Hepatocyte (in vitro differentiated cells): ENCODE data around the gene SLC6A3. TPM values are rescaled to one million over a fixed set of nuclear protein-coding genes. Genes with fewer than 3 reads are reported as not detected.

Source experiments
- DNase-seq: peaks from one replicate; pipeline ENCODE4 v3.0.0-alpha.2; 2016; ENCODE audit warnings: low spot score
- H2AFZ ChIP-seq: fragments of 200-600 bp; sonication (generic); 2 replicates; pipeline ENCODE4 v1.6.0; 2016; ENCODE audit warnings: antibody characterized with exemption, mild to moderate bottlenecking
- H3K27ac ChIP-seq: fragments of 200-600 bp; sonication (generic); 2 replicates; pipeline ENCODE4 v1.5.1; 2016; ENCODE audit warnings: mild to moderate bottlenecking
- H3K27me3 ChIP-seq: fragments of 200-600 bp; sonication (generic); 2 replicates; pipeline ENCODE4 v1.6.1; 2016
- H3K36me3 ChIP-seq: fragments of 200-600 bp; sonication (generic); replicated peaks from 2 replicates; pipeline ENCODE4 v1.5.1; 2016; ENCODE audit warnings: low read depth; ENCODE audit not compliant: insufficient read depth
- H3K4me1 ChIP-seq: fragments of 200-600 bp; sonication (generic); 2 replicates; pipeline ENCODE4 v1.5.1; 2016; ENCODE audit warnings: mild to moderate bottlenecking, moderate library complexity; ENCODE audit not compliant: insufficient read depth
- H3K4me2 ChIP-seq: fragments of 200-600 bp; sonication (generic); 2 replicates; pipeline ENCODE4 v1.6.0; 2016
- H3K4me3 ChIP-seq: fragments of 200-600 bp; sonication (generic); 2 replicates; pipeline ENCODE4 v1.5.1; 2016; ENCODE audit warnings: mild to moderate bottlenecking
- H3K79me2 ChIP-seq: fragments of 200-600 bp; sonication (generic); 2 replicates; pipeline ENCODE4 v1.6.0; 2017; ENCODE audit warnings: mild to moderate bottlenecking
- H3K9me2 ChIP-seq: fragments of 200-600 bp; sonication (generic); replicated peaks from 2 replicates; pipeline ENCODE4 v1.6.0; 2017; ENCODE audit warnings: mild to moderate bottlenecking; ENCODE audit not compliant: insufficient read depth
- H3K9me3 ChIP-seq: fragments of 200-600 bp; sonication (generic); 2 replicates; pipeline ENCODE4 v1.5.1; 2016; ENCODE audit warnings: low read depth, mild to moderate bottlenecking
- H4K20me1 ChIP-seq: fragments of 200-600 bp; sonication (generic); 2 replicates; pipeline ENCODE4 v1.6.0; 2016; ENCODE audit warnings: mild to moderate bottlenecking; ENCODE audit not compliant: insufficient read depth, poor library complexity, severe bottlenecking
- EZH2 ChIP-seq: fragments of 200-600 bp; sonication (generic); IDR thresholded peaks from 2 replicates; pipeline ENCODE4 v1.6.1; 2016; ENCODE audit warnings: antibody characterized with exemption, mild to moderate bottlenecking, borderline replicate concordance
- EZH2phosphoT487 ChIP-seq: fragments of 200-600 bp; sonication (generic); IDR thresholded peaks from one replicate; pipeline ENCODE4 v1.6.1; 2018; ENCODE audit warnings: antibody characterized with exemption, mild to moderate bottlenecking, low read depth, moderate library complexity; ENCODE audit not compliant: unreplicated experiment, severe bottlenecking
- WGBS: methylation state at CpG from one replicate; pipeline ENCODE4 v1.1.6; 2016; ENCODE audit warnings: low lambda C conversion rate; ENCODE audit errors: missing lambda C conversion rate; 5-methylcytosine and 5-hydroxymethylcytosine counted together
- polyA plus RNA-seq: library from polyadenylated mRNA; unstranded; fragments of >200 nt; fragmentation: Nextera tagmentation; extraction: Ambion mirVana; gene quantifications from 2 replicates; pipeline ENCODE4 v1.2.1, GENCODE V29; 2016
- total RNA-seq: library from RNA; depleted of rRNA; stranded (reverse); fragments of >200 nt; gene quantifications from 2 replicates; pipeline ENCODE4 v1.2.3, GENCODE V29; 2014
- TF ChIP-seq, protein P1 (sequence below): fragments of 200-600 bp; sonication (generic); IDR thresholded peaks from 2 replicates; pipeline ENCODE4 v1.5.1; 2016; ENCODE audit warnings: antibody characterized with exemption, mild to moderate bottlenecking; ENCODE audit not compliant: poor library complexity

Gene SLC6A3
- total and polyA plus RNA-seq, 2 experiments from 2014 or later, result not detected

DNA sequence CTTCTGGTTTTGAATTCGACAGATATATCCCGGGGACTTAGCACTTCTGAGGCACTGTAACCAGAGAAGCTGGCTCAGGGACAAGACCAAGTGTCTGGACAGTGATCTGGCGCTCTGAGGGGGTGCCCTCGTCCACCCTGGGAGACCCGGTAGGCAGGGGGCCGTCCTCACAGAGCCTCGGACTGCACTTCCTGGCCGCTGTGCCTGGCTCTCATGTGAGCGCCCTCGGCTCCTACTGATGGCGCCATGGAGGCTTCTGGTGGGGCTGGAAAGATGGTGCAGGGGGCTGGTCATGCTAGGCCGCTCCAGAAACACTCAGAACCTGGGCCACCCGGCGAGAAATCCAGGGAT lies 18.8 kb upstream of the SLC6A3 start:
- Histone ChIP-seq H3K27me3 (no peaks in the 10 kb centered on the region), H3K36me3 (no peaks in the 10 kb centered on the region), H2AFZ (no peak overlapping the region), H3K4me2 (no peak overlapping the region), H3K79me2 (no peaks in the 10 kb centered on the region), H4K20me1 (no peaks in the 10 kb centered on the region), H3K4me1 (no peaks in the 10 kb centered on the region), H3K27ac (no peak overlapping the region), H3K4me3 (no peak overlapping the region), H3K9me2 (no peaks in the 10 kb centered on the region), H3K9me3 (no peaks in the 10 kb centered on the region)
- WGBS, result 94% methylated on average over 14 of the region's 14 CpGs
- DNase-seq, result no peak
- TF ChIP-seq, protein P1, sequence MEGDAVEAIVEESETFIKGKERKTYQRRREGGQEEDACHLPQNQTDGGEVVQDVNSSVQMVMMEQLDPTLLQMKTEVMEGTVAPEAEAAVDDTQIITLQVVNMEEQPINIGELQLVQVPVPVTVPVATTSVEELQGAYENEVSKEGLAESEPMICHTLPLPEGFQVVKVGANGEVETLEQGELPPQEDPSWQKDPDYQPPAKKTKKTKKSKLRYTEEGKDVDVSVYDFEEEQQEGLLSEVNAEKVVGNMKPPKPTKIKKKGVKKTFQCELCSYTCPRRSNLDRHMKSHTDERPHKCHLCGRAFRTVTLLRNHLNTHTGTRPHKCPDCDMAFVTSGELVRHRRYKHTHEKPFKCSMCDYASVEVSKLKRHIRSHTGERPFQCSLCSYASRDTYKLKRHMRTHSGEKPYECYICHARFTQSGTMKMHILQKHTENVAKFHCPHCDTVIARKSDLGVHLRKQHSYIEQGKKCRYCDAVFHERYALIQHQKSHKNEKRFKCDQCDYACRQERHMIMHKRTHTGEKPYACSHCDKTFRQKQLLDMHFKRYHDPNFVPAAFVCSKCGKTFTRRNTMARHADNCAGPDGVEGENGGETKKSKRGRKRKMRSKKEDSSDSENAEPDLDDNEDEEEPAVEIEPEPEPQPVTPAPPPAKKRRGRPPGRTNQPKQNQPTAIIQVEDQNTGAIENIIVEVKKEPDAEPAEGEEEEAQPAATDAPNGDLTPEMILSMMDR, result no peak
- no peak for TF ChIP-seq EZH2
- TF ChIP-seq EZH2phosphoT487, result no peak

DNA sequence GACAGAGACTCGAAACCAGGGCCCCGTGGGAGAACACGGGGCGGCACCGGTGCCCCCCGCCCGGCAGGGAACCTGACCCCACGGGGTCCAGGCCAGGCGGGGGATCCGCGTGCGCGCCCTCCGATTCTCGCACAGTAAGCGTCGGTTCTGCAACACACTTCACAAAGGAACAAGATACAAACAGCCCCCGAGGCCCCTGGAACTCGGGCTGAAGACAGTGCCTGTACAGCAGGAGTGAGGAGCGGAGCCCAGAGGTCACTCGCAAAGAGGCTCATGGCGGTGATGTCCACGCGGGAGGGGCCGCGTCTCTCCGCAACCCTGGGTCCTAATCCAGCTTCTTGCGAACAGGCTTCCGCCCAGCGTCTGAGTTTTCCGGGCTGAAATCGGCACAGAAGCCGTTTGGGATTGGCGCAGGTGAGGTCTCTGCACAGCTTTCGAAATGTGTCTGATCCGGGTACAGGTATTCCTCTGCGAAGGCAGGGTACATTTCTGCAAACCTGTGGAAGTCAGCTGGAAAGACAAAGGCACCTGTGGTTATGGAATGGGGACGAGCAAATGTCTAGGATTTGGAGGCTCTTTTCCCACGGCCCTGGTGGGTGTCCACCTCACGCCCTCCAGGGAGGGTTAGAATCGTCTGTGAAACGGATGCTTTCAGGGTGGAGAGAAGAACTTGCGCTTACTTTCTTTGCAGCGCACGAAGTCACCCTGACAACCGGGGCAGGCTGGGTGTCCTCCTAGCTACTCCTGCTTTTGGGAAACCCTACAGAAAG lies 18.3 kb upstream of the SLC6A3 start:
- no peak overlapping the region for H3K27ac ChIP-seq
- H3K4me1 ChIP-seq, result no peaks in the 10 kb centered on the region
- H3K9me2 ChIP-seq, result no peaks in the 10 kb centered on the region
- no peaks in the 10 kb centered on the region for H3K79me2 ChIP-seq
- 97% methylated on average over 46 of the region's 46 CpGs for WGBS
- no peaks in the 10 kb centered on the region for H3K9me3 ChIP-seq
- no peak overlapping the region for H3K4me3 ChIP-seq
- TF ChIP-seq EZH2phosphoT487 (no peak), EZH2 (no peak)
- TF ChIP-seq, protein P1, result no peak
- H2AFZ ChIP-seq, result no peak overlapping the region
- H3K4me2 ChIP-seq, result no peak overlapping the region
- no peak for DNase-seq
- no peaks in the 10 kb centered on the region for H4K20me1 ChIP-seq
- no peaks in the 10 kb centered on the region for H3K27me3 ChIP-seq
- H3K36me3 ChIP-seq, result no peaks in the 10 kb centered on the region

DNA sequence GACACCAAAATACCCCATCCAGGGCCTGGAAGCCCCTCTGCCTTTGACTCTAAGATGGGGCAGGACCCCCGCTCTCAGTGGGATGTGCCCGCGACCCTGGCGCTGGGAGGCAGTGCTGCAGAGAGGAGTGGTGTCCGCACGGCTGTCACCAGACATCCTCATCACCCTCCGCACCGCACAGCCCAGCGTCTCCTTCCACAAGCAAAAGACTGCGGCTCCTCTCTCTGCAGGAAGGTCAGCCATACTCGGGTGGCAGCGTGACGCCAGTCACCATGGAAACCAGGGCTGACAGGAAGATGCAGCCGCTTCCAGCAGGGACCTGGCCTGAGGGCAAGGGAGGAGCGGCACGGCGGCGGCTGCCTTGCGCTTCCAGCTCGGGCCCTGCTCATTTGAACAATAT lies 17.1 kb upstream of the SLC6A3 start:
- Histone ChIP-seq H3K4me3 (no peak overlapping the region), H3K27ac (no peak overlapping the region), H3K36me3 (no peaks in the 10 kb centered on the region), H4K20me1 (no peaks in the 10 kb centered on the region), H3K9me2 (no peaks in the 10 kb centered on the region), H3K4me1 (no peaks in the 10 kb centered on the region), H3K27me3 (no peaks in the 10 kb centered on the region), H3K4me2 (no peak overlapping the region), H3K9me3 (no peaks in the 10 kb centered on the region), H2AFZ (no peak overlapping the region), H3K79me2 (no peaks in the 10 kb centered on the region)
- no peak for TF ChIP-seq EZH2
- no peak for TF ChIP-seq EZH2phosphoT487
- TF ChIP-seq, protein P1, result no peak
- no peak for DNase-seq
- 94% methylated on average over 20 of the region's 20 CpGs for WGBS
